Naive thymus-derived CD4-positive, alpha-beta T cell (primary cell): ENCODE results near the gene CLGN. TPM values are rescaled to one million over a fixed set of nuclear protein-coding genes. Genes with fewer than 3 reads are reported as not detected.

Source experiments
- ATAC-seq: fragments of 150-1000 bp; cut with Tn5 transposase; 2 replicates; pipeline ENCODE4 v1.10.0; 2021; ENCODE audit warnings: mild to moderate bottlenecking, moderate library complexity
- CTCF ChIA-PET: fragments of 350-600 bp; sonication (Branson Sonifier 250); formaldehyde crosslinking; loops from one replicate; lab custom pipeline; 2021; ENCODE audit warnings: antibody characterized with exemption; lab: Charles Lee
- POLR2A ChIA-PET: fragments of 350-600 bp; sonication (Branson Sonifier 250); formaldehyde crosslinking; loops from one replicate; lab custom pipeline; 2021; ENCODE audit warnings: antibody characterized with exemption, inconsistent platforms; lab: Charles Lee
- DNase-seq, 9 donors: peaks; one replicate each; pipeline versions ENCODE4 v3.0.0 to v3.0.0-alpha.2; 2020 to 2022; ENCODE audit warnings: mixed read lengths in 1 of 9
- H3K27ac ChIP-seq: one replicate; pipeline ENCODE4 v1.7.0; 2013; ENCODE audit warnings: mild to moderate bottlenecking, low read depth, low read length, moderate library complexity
- H3K27me3 ChIP-seq, 2 donors: one replicate each; pipeline ENCODE4 v1.7.0; 2013; ENCODE audit warnings: low read length in 2 of 2, mild to moderate bottlenecking in 2 of 2, moderate library complexity in 2 of 2; ENCODE audit not compliant: control insufficient read depth in 2 of 2, insufficient read depth in 2 of 2
- H3K36me3 ChIP-seq, 3 experiments: 1 replicate in 2 of 3; 2 replicates in 1 of 3; pipeline ENCODE4 v1.7.0; 2013; ENCODE audit warnings: low read length in 3 of 3, mild to moderate bottlenecking in 3 of 3, moderate library complexity in 1 of 3; ENCODE audit not compliant: insufficient read depth in 3 of 3, control insufficient read depth in 2 of 3
- H3K4me1 ChIP-seq, 2 donors: one replicate each; pipeline ENCODE4 v1.7.0; 2013; ENCODE audit warnings: low read length in 2 of 2, mild to moderate bottlenecking in 2 of 2, moderate library complexity in 1 of 2; ENCODE audit not compliant: control insufficient read depth in 2 of 2, insufficient read depth in 2 of 2
- H3K4me3 ChIP-seq: 2 replicates; pipeline ENCODE4 v1.7.0; 2013; ENCODE audit warnings: mild to moderate bottlenecking, low read length
- H3K9me3 ChIP-seq, 3 experiments: 1 replicate in 2 of 3; 2 replicates in 1 of 3; pipeline ENCODE4 v1.7.0; 2013; ENCODE audit warnings: low read length in 3 of 3; ENCODE audit not compliant: control insufficient read depth in 2 of 3
- H3K27ac Mint-ChIP-seq, 9 donors: one replicate each; pipeline ENCODE4 v1.8.0; 2020 to 2022; ENCODE audit warnings: mixed read lengths in 9 of 9, mild to moderate bottlenecking in 8 of 9, moderate library complexity in 5 of 9, inconsistent platforms in 2 of 9
- H3K27me3 Mint-ChIP-seq, 5 donors: one replicate each; pipeline ENCODE4 v1.8.0; 2021 to 2022; ENCODE audit warnings: mixed read lengths in 5 of 5, mild to moderate bottlenecking in 1 of 5
- H3K36me3 Mint-ChIP-seq, 5 donors: one replicate each; pipeline ENCODE4 v1.8.0; 2020 to 2022; ENCODE audit warnings: mixed read lengths in 5 of 5, mild to moderate bottlenecking in 3 of 5, inconsistent platforms in 1 of 5
- H3K4me1 Mint-ChIP-seq, 7 donors: one replicate each; pipeline ENCODE4 v1.8.0; 2020 to 2022; ENCODE audit warnings: mixed read lengths in 7 of 7, mild to moderate bottlenecking in 3 of 7, inconsistent platforms in 1 of 7
- H3K4me3 Mint-ChIP-seq, 10 donors: one replicate each; pipeline ENCODE4 v1.8.0; 2020 to 2022; ENCODE audit warnings: mild to moderate bottlenecking in 10 of 10, mixed read lengths in 10 of 10, moderate library complexity in 6 of 10, inconsistent platforms in 2 of 10
- H3K9me3 Mint-ChIP-seq, 11 donors: one replicate each; pipeline ENCODE4 v1.8.0; 2020 to 2022; ENCODE audit warnings: mixed read lengths in 11 of 11, mild to moderate bottlenecking in 4 of 11, inconsistent platforms in 1 of 11, moderate library complexity in 1 of 11
- intact Hi-C, 2 donors: fragments of 100-400 bp; cut with micrococcal nuclease; formaldehyde crosslinking; loops; one replicate each; pipeline ENCODE4 v1.15.1; 2023
- polyA plus RNA-seq, 2 donors: library from polyadenylated mRNA; unstranded; fragments of 300-500 nt; fragmentation: Illumina TruSeq; gene quantifications; one replicate each; pipeline ENCODE4 v1.2.3, GENCODE V29; 2021
- total RNA-seq, 6 experiments: library from RNA in 5 of 6; stranded (reverse) in 5 of 6; gene quantifications; 1 replicate in 5 of 6; 2 replicates in 1 of 6; pipeline ENCODE4 v1.2.3 and lab custom pipeline; 2021 to 2026

CLGN gene, protein sequence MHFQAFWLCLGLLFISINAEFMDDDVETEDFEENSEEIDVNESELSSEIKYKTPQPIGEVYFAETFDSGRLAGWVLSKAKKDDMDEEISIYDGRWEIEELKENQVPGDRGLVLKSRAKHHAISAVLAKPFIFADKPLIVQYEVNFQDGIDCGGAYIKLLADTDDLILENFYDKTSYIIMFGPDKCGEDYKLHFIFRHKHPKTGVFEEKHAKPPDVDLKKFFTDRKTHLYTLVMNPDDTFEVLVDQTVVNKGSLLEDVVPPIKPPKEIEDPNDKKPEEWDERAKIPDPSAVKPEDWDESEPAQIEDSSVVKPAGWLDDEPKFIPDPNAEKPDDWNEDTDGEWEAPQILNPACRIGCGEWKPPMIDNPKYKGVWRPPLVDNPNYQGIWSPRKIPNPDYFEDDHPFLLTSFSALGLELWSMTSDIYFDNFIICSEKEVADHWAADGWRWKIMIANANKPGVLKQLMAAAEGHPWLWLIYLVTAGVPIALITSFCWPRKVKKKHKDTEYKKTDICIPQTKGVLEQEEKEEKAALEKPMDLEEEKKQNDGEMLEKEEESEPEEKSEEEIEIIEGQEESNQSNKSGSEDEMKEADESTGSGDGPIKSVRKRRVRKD
- under 1 TPM in 1 of 5 experiments, not detected in 4; 0.12 TPM for total RNA-seq
- under 1 TPM; 0.06 to 0.20 TPM for polyA plus RNA-seq
- 0.54 reads per million for total RNA-seq (lab: John Stamatoyannopoulos, UW)

DNA sequence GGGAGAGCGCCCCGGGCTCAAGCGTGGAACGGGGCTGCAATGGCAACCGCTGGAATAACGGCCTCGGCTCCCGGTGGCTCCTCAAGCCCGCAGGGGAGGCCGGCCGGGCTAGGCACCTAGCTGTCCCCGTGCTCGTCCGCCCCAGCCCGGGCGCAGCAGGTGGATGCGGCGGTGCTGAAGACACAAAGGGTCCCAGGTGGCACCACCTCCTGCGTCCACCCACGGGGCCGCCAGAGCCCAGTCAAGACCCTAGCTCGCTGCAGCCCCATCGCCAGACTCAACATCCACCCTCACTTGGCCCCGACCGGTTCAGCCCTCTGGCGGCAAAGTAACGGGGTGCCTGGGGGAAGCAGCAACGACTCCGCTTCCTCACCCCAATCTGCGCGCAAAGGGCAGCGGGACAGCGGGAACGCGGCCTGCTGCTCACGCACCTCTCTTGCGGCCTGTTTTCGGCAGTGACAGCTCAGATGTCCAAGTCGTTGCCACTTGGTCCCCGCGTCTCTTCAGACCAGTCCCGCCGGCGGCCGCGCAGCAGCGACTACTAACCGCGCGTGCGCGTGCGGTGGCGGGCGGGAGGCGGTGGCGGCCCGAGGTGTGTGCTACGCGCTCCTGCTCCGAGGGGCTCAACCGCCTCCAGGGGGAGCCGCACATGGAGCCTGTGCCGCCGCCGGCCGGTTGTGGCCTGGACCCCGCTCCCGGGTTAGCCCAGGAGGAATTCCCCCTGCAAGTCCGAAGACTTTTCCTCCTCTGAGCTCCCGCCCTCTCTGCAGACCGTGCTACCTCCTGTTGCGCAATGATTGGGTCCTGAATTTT is at the start of gene CLGN:
TSS of gene CLGN (minus strand) at position 543 of the 813 bp plus-strand sequence. CDS start 14,570 bp downstream, outside the sequence.
- CTCF ChIA-PET = no interaction called here
- no peaks in the 10 kb centered on the region for H3K36me3 ChIP-seq
- H3K4me3 ChIP-seq = peak within 1 kb of the TSS; percentile 54
- Mint-ChIP-seq H3K36me3 (no peaks in the 10 kb centered on the region), H3K4me3 (peak within 1 kb of the TSS; percentile 77 to 87 (median 82)), H3K27me3 (peaks cover 55 to 73% (median 61%) of the 10 kb centered on the region in 5 donors), H3K27ac (no peak within 1 kb of the TSS), H3K9me3 (peaks cover 0 to 1% (median 0%) of the 10 kb centered on the region in 11 donors), H3K4me1 (peaks cover 5 to 14% (median 12%) of the 10 kb centered on the region in 7 donors)
- DNase-seq = peak; percentile 3 to 64 (median 33)
- H3K27me3 ChIP-seq = peaks cover 3 to 6% of the 10 kb centered on the region in 2 donors
- H3K9me3 ChIP-seq = no peaks in the 10 kb centered on the region
- no peak within 1 kb of the TSS for H3K27ac ChIP-seq
- POLR2A ChIA-PET = no interaction called here
- peak; percentile 83 for ATAC-seq
- H3K4me1 ChIP-seq = peaks cover 0 to 4% of the 10 kb centered on the region in 2 donors
- intact Hi-C loops = no loop called here

DNA sequence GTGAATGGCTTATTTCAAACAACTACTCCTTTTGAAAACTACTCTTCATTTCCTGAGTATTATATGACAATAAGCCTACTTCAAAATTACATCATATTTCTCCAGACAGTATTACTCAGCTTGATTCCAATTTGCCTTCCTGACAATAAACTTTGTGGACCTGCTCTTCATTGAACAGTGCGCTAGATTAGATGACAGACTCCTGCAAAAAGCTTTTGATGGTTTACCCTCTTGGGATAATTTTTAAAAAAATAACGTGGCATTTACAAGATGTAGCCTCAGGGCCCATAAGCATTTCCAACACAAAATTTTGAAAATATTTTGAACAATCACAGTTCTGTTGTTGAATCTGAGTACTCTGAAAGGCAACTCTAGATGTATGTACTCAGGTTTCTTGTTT is 44.7 kb upstream of the CLGN start:
- no peaks in the 10 kb centered on the region for H3K27me3 ChIP-seq
- no peaks in the 10 kb centered on the region for H3K9me3 Mint-ChIP-seq
- no peak overlapping the region for H3K4me3 Mint-ChIP-seq
- CTCF ChIA-PET = no interaction called here
- H3K27me3 Mint-ChIP-seq = peaks cover 22 to 46% (median 31%) of the 10 kb centered on the region in 5 donors
- intact Hi-C loops = no loop called here
- H3K9me3 ChIP-seq = no peaks in the 10 kb centered on the region
- POLR2A ChIA-PET = no interaction called here
- H3K4me3 ChIP-seq = no peak overlapping the region
- no peaks in the 10 kb centered on the region for H3K4me1 Mint-ChIP-seq
- H3K27ac Mint-ChIP-seq = no peak overlapping the region
- ATAC-seq (no peak), DNase-seq (no peak)
- H3K36me3 ChIP-seq = no peaks in the 10 kb centered on the region
- H3K27ac ChIP-seq = no peak overlapping the region
- no peaks in the 10 kb centered on the region for H3K4me1 ChIP-seq
- H3K36me3 Mint-ChIP-seq = no peaks in the 10 kb centered on the region

DNA sequence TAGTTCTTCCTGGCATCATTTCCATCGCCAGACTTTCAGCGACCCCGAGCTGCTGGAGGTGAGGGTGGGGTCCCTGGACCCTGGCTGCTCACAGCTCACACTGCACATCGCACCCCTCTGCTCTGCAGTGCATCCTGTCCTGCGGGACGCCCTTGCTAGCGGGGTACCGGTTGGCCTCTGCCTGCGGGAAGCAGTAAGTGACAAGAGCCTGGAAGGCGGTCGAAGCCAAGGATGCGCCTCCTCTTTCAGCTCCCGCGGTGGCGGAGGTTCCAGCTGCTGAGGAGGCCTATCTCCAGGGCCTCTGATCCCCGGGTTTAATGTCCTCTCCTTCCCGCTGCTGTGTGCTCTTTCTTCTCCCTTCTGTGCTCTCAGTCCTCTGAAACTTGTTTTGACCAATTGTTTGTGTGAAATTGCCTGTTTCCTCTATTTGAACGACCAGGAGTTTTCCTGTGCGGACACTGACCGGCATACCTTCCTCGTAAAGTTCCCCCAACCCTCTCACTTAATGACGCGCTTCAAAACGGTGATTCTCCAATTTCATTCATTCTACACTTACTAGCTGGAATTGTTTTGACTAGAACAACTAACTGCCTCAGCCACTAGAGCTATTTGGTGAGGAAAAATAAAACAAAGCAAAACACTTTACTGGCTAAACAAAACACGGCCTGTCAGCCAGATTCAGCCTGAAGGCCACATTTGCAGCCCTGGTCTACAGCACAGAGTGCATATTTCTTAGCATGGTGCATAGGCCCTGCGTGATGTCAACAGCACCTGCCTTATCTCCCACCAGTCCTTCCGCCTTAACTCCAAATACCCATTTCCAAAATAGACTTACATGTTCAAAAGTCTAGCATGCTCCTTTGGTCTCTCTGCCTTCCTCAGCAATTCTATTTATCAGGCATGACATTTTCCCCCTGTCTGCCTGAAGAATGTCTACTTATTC is 42.6 kb upstream of the CLGN start:
- CTCF ChIA-PET = no interaction called here
- POLR2A ChIA-PET = no interaction called here

DNA sequence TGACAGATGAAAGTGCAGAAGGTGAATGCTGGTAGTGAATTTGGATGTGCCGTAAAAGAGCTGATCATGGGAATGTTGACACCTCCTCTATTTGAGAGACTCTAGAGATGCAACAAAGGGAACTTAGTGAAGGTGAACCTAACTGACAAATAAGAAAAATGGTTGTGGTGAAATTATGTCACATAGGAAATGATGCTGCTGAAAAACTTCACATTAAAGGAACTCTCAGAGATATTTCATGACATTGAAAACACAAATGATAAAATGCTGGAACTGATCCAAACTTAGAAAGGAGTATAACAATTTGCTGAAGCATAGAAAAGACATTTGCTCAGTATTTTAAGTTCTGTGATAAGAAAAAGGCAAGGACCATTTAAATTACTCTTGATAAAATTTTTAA is 38.7 kb upstream of the CLGN start:
- CTCF ChIA-PET = no interaction called here
- Histone ChIP-seq H3K27me3 (no peaks in the 10 kb centered on the region), H3K36me3 (no peaks in the 10 kb centered on the region), H3K4me3 (no peak overlapping the region), H3K9me3 (no peaks in the 10 kb centered on the region), H3K27ac (no peak overlapping the region), H3K4me1 (no peaks in the 10 kb centered on the region)
- ATAC-seq = no peak
- Mint-ChIP-seq H3K4me1 (no peaks in the 10 kb centered on the region), H3K4me3 (no peak overlapping the region), H3K27ac (no peak overlapping the region), H3K36me3 (peaks cover 0 to under 1% (median 0%) of the 10 kb centered on the region in 5 donors), H3K27me3 (peaks cover 24 to 36% (median 28%) of the 10 kb centered on the region in 5 donors), H3K9me3 (no peaks in the 10 kb centered on the region)
- no peak for DNase-seq
- intact Hi-C loops = no loop called here
- POLR2A ChIA-PET = interaction anchor here (0.5 kb wide), 1 partner anchor 1808 kb away, joined by 3 read pairs; no protein-coding TSS in a partner anchor

More for the DNA sequence above, 42.6 kb upstream of the CLGN start:
- Mint-ChIP-seq H3K27me3 (peaks cover 26 to 42% (median 35%) of the 10 kb centered on the region in 5 donors), H3K27ac (no peak overlapping the region), H3K36me3 (no peaks in the 10 kb centered on the region), H3K4me3 (no peak overlapping the region), H3K4me1 (no peaks in the 10 kb centered on the region), H3K9me3 (no peaks in the 10 kb centered on the region)
- DNase-seq = no peak
- Histone ChIP-seq H3K4me1 (no peaks in the 10 kb centered on the region), H3K9me3 (no peaks in the 10 kb centered on the region), H3K4me3 (no peak overlapping the region), H3K27me3 (no peaks in the 10 kb centered on the region), H3K27ac (no peak overlapping the region), H3K36me3 (no peaks in the 10 kb centered on the region)
- intact Hi-C loops = no loop called here
- ATAC-seq = no peak

DNA sequence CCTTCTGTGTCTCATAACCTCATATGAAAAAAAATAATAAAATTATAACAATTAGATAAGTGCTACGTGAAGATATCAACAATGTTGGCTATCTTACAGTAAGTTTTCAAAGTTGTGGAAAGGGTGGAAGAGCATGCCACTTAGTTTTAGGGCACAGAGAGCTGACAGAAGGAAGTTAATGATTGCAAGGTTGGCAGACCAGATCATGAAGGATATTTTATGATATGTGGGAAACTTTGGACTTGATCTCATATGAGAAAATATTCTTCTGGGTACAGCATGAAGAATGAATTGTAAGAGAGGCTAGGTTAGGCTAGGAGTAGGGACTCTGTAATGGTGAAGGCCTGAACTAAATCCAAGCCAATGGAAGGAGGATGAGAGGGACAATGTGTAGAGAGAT is 36.2 kb upstream of the CLGN start:
- intact Hi-C loops = no loop called here
- Mint-ChIP-seq H3K4me3 (no peak overlapping the region), H3K27me3 (peaks cover 14 to 29% (median 18%) of the 10 kb centered on the region in 5 donors), H3K27ac (no peak overlapping the region), H3K4me1 (no peaks in the 10 kb centered on the region), H3K36me3 (peaks cover 0 to 4% (median 0%) of the 10 kb centered on the region in 5 donors), H3K9me3 (no peaks in the 10 kb centered on the region)
- no peak overlapping the region for H3K27ac ChIP-seq
- H3K36me3 ChIP-seq = no peaks in the 10 kb centered on the region
- POLR2A ChIA-PET = no interaction called here
- H3K4me1 ChIP-seq = no peaks in the 10 kb centered on the region
- H3K4me3 ChIP-seq = no peak overlapping the region
- H3K27me3 ChIP-seq = no peaks in the 10 kb centered on the region
- no peak for DNase-seq
- no peaks in the 10 kb centered on the region for H3K9me3 ChIP-seq
- CTCF ChIA-PET = no interaction called here
- ATAC-seq = no peak

DNA sequence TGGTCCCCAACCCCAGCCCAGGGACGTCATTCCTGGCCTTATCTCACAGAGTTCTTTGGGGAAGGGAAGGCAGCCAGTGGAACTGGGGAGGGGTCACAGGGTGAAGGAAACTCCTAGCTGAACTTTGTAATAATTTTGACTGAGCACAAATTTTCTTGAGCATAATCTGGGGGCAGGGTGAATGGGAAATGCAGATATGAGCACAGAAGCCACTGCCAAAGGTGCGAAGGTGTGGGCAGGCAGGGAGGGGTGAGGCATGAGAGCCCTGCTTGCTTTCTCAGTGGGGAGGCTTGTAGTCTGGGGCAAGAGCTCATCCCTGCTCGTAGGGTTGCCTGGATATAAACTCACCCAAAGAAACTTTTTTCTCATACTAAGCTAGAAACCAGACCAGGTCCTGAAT is 35.7 kb upstream of the CLGN start:
- no peaks in the 10 kb centered on the region for H3K9me3 ChIP-seq
- Mint-ChIP-seq H3K4me3 (no peak overlapping the region), H3K27me3 (peaks cover 12 to 31% (median 18%) of the 10 kb centered on the region in 5 donors), H3K9me3 (no peaks in the 10 kb centered on the region), H3K27ac (no peak overlapping the region), H3K4me1 (no peaks in the 10 kb centered on the region), H3K36me3 (peaks cover 0 to 4% (median 0%) of the 10 kb centered on the region in 5 donors)
- no peaks in the 10 kb centered on the region for H3K36me3 ChIP-seq
- ChIA-PET POLR2A (no interaction called here), CTCF (no interaction called here)
- DNase-seq = no peak
- H3K4me1 ChIP-seq = no peaks in the 10 kb centered on the region
- no peaks in the 10 kb centered on the region for H3K27me3 ChIP-seq
- H3K4me3 ChIP-seq = no peak overlapping the region
- ATAC-seq = no peak
- intact Hi-C loops = no loop called here
- H3K27ac ChIP-seq = no peak overlapping the region
